ENCODE data around the gene SLC24A4. TPM values are rescaled to one million over a fixed set of nuclear protein-coding genes. Genes with fewer than 3 reads are reported as not detected.

Gene SLC24A4
- total and polyA plus RNA-seq, 2 donors: 0.66 to 0.80 TPM

DNA sequence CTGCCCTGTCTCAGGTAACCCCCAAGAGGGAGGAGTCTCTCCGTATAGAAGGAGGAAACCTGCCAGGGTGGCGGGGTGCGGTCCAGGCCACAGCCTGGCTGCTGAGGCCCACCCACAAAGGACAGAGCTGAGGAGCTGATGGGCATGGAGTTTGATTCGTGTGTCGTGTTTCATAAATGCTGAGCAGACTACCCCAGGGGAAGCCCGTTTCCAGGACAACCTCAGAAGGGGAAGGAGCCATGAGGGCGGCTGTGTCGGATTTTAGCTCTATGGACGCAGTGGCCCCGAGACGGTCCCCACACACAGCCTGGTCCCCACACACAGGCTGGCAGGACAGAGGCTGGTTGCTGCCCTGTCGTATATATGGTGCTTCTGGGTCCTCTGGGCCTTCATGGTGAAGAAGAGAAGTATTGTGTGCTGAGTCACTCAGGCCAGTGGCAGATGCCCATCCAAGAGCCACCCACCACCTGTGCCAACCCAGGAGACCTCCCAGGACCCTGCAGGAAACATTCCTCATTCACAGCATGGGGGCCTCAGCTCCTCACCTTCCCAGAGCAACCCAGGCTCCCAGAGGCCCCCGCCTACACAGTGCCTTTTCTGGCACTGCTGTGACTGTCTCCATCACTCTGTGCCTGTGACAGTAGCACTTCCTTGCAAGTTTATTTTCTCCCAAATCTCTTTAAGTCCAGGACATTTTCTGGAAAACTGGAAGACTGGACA lies 127.5 kb downstream of the SLC24A4 start:
- no peak overlapping the region for H3K4me3 ChIP-seq (ENCODE audit: low read length in 2 of 2)
- WGBS: 97% methylated on average over 13 of the region's 13 CpGs
- no peak for DNase-seq (ENCODE audit: low read depth in 6 of 9, low spot score in 9 of 9)
- H3K27ac ChIP-seq (ENCODE audit: low read depth in 1 of 2, low read length in 1 of 2): no peak overlapping the region
- H3K27me3 ChIP-seq (ENCODE audit: control insufficient read depth in 2 of 2, insufficient read depth in 1 of 2, low read length in 1 of 2): no peaks in the 10 kb centered on the region
- H3K36me3 ChIP-seq (ENCODE audit: control insufficient read depth in 2 of 2, insufficient read depth in 2 of 2, low read length in 1 of 2): no peaks in the 10 kb centered on the region
- H3K9me3 ChIP-seq (ENCODE audit: control insufficient read depth in 2 of 2, insufficient read depth in 1 of 2, low read length in 1 of 2): no peaks in the 10 kb centered on the region
- peaks cover 0 to 27% of the 10 kb centered on the region in 2 donors for H3K4me1 ChIP-seq (ENCODE audit: control insufficient read depth in 2 of 2, insufficient read depth in 2 of 2, low read length in 2 of 2)

DNA sequence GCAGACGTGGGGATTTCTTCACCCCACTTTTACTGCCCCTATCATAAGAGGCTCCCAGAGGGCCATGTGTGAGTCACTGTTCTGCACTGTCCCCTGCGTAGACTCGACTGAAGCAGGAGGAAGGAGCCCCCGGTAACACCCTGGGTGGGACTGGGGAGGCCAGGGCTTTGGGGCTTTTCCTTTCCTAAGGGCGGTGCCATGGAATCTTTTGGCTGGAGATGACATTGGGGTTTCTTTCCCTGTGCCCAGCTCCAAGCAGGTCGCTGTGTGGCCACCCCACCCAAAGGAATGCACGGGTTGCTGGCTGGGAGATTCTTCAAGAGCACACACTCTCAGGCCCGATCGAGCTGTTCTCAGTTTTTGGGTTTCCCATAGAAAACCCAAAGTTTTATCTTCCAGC lies 128.3 kb downstream of the SLC24A4 start:
- WGBS: 98% methylated on average over 9 of the region's 9 CpGs
- H3K4me3 ChIP-seq (ENCODE audit: low read length in 2 of 2): no peak overlapping the region
- H3K36me3 ChIP-seq (ENCODE audit: control insufficient read depth in 2 of 2, insufficient read depth in 2 of 2, low read length in 1 of 2): no peaks in the 10 kb centered on the region
- DNase-seq (ENCODE audit: low read depth in 6 of 9, low spot score in 9 of 9): no peak
- H3K27me3 ChIP-seq (ENCODE audit: control insufficient read depth in 2 of 2, insufficient read depth in 1 of 2, low read length in 1 of 2): no peaks in the 10 kb centered on the region
- no peaks in the 10 kb centered on the region for H3K9me3 ChIP-seq (ENCODE audit: control insufficient read depth in 2 of 2, insufficient read depth in 1 of 2, low read length in 1 of 2)
- H3K27ac ChIP-seq (ENCODE audit: low read depth in 1 of 2, low read length in 1 of 2): no peak overlapping the region
- peaks cover 0 to 27% of the 10 kb centered on the region in 2 donors for H3K4me1 ChIP-seq (ENCODE audit: control insufficient read depth in 2 of 2, insufficient read depth in 2 of 2, low read length in 2 of 2)

GRCh38 chr14:92451755-92452154 lies 128.8 kb downstream of the SLC24A4 start:
- Histone ChIP-seq H3K9me3 (ENCODE audit: control insufficient read depth in 2 of 2, insufficient read depth in 1 of 2, low read length in 1 of 2) (no peaks in the 10 kb centered on the region), H3K4me3 (ENCODE audit: low read length in 2 of 2) (no peak overlapping the region), H3K36me3 (ENCODE audit: control insufficient read depth in 2 of 2, insufficient read depth in 2 of 2, low read length in 1 of 2) (no peaks in the 10 kb centered on the region), H3K27ac (ENCODE audit: low read depth in 1 of 2, low read length in 1 of 2) (no peak overlapping the region), H3K27me3 (ENCODE audit: control insufficient read depth in 2 of 2, insufficient read depth in 1 of 2, low read length in 1 of 2) (no peaks in the 10 kb centered on the region), H3K4me1 (ENCODE audit: control insufficient read depth in 2 of 2, insufficient read depth in 2 of 2, low read length in 2 of 2) (peaks cover 0 to 24% of the 10 kb centered on the region in 2 donors)
- no peak for DNase-seq (ENCODE audit: low read depth in 6 of 9, low spot score in 9 of 9)
- 97% methylated on average over 5 of the region's 5 CpGs for WGBS

DNA sequence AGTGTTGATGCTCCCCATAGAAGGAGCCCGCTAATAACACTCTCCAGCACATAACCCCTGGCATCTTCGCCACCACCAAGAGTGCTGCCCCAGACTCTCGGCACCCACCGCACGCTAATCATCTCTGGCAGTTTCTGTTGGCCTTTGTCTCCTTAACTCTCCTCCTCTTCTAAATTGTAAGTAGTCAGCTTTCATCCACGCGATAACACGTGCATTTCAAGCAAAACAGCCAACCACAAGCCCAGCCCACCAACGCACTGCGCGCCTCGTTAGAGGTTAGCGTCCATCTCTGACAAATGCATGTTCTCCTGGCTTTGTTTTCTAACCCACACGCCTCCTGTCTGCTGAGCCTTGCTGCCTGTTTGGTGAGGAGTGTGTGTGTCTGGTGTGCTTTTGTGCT lies 129.5 kb downstream of the SLC24A4 start:
- no peak for DNase-seq (ENCODE audit: low read depth in 6 of 9, low spot score in 9 of 9)
- 95% methylated on average over 14 of the region's 14 CpGs for WGBS
- Histone ChIP-seq H3K27ac (ENCODE audit: low read depth in 1 of 2, low read length in 1 of 2) (no peak overlapping the region), H3K4me1 (ENCODE audit: control insufficient read depth in 2 of 2, insufficient read depth in 2 of 2, low read length in 2 of 2) (peaks cover 0 to 16% of the 10 kb centered on the region in 2 donors), H3K9me3 (ENCODE audit: control insufficient read depth in 2 of 2, insufficient read depth in 1 of 2, low read length in 1 of 2) (no peaks in the 10 kb centered on the region), H3K27me3 (ENCODE audit: control insufficient read depth in 2 of 2, insufficient read depth in 1 of 2, low read length in 1 of 2) (no peaks in the 10 kb centered on the region), H3K4me3 (ENCODE audit: low read length in 2 of 2) (no peak overlapping the region), H3K36me3 (ENCODE audit: control insufficient read depth in 2 of 2, insufficient read depth in 2 of 2, low read length in 1 of 2) (no peaks in the 10 kb centered on the region)

GRCh38 chr14:92453691-92454090 lies 130.7 kb downstream of the SLC24A4 start:
- Histone ChIP-seq H3K4me3 (ENCODE audit: low read length in 2 of 2) (no peak overlapping the region), H3K27me3 (ENCODE audit: control insufficient read depth in 2 of 2, insufficient read depth in 1 of 2, low read length in 1 of 2) (no peaks in the 10 kb centered on the region), H3K9me3 (ENCODE audit: control insufficient read depth in 2 of 2, insufficient read depth in 1 of 2, low read length in 1 of 2) (no peaks in the 10 kb centered on the region), H3K4me1 (ENCODE audit: control insufficient read depth in 2 of 2, insufficient read depth in 2 of 2, low read length in 2 of 2) (peaks cover 0 to 16% of the 10 kb centered on the region in 2 donors), H3K36me3 (ENCODE audit: control insufficient read depth in 2 of 2, insufficient read depth in 2 of 2, low read length in 1 of 2) (no peaks in the 10 kb centered on the region), H3K27ac (ENCODE audit: low read depth in 1 of 2, low read length in 1 of 2) (no peak overlapping the region)
- DNase-seq (ENCODE audit: low read depth in 6 of 9, low spot score in 9 of 9): no peak
- WGBS: 98% methylated on average over 8 of the region's 8 CpGs

DNA sequence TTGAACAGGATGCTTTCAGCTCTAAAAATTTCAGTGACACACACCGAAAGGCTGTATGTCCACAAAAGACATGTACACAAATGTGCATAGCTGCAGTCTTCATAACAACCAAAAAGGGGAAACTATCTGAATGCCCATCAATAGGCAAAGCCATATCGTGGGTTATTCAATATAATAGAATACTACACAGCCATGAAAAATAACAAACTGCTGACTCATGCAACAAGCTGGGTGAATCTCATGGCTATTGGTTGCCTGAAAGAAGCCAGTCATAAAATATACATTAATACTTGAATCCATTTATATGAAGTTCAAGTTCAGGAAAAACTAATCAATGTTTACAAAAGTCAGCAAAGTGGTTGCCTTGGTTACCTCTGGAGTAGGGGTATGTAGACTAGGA lies 132.3 kb downstream of the SLC24A4 start:
- whole genome bisulfite sequencing: 98% methylated on average over 2 of the region's 2 CpGs
- Histone ChIP-seq H3K27ac (ENCODE audit: low read depth in 1 of 2, low read length in 1 of 2) (no peak overlapping the region), H3K36me3 (ENCODE audit: control insufficient read depth in 2 of 2, insufficient read depth in 2 of 2, low read length in 1 of 2) (no peaks in the 10 kb centered on the region), H3K4me3 (ENCODE audit: low read length in 2 of 2) (no peak overlapping the region), H3K4me1 (ENCODE audit: control insufficient read depth in 2 of 2, insufficient read depth in 2 of 2, low read length in 2 of 2) (peaks cover 8 to 30% of the 10 kb centered on the region in 2 donors), H3K27me3 (ENCODE audit: control insufficient read depth in 2 of 2, insufficient read depth in 1 of 2, low read length in 1 of 2) (no peaks in the 10 kb centered on the region), H3K9me3 (ENCODE audit: control insufficient read depth in 2 of 2, insufficient read depth in 1 of 2, low read length in 1 of 2) (no peaks in the 10 kb centered on the region)
- no peak for DNase-seq (ENCODE audit: low read depth in 6 of 9, low spot score in 9 of 9)

- H3K27ac ChIP-seq (ENCODE audit: low read depth in 1 of 2, low read length in 1 of 2): no peak overlapping the region
- DNase-seq (ENCODE audit: low read depth in 6 of 9, low spot score in 9 of 9): no peak
- H3K27me3 ChIP-seq (ENCODE audit: control insufficient read depth in 2 of 2, insufficient read depth in 1 of 2, low read length in 1 of 2): no peaks in the 10 kb centered on the region
- H3K36me3 ChIP-seq (ENCODE audit: control insufficient read depth in 2 of 2, insufficient read depth in 2 of 2, low read length in 1 of 2): no peaks in the 10 kb centered on the region
- no peaks in the 10 kb centered on the region for H3K9me3 ChIP-seq (ENCODE audit: control insufficient read depth in 2 of 2, insufficient read depth in 1 of 2, low read length in 1 of 2)
- 85% methylated on average over 23 of the region's 23 CpGs for WGBS
- peaks cover 8 to 38% of the 10 kb centered on the region in 2 donors for H3K4me1 ChIP-seq (ENCODE audit: control insufficient read depth in 2 of 2, insufficient read depth in 2 of 2, low read length in 2 of 2)
- H3K4me3 ChIP-seq (ENCODE audit: low read length in 2 of 2): no peak overlapping the region
These were observed 133.4 kb downstream of the SLC24A4 start for GRCh38 chr14:92456215-92457015.

DNA sequence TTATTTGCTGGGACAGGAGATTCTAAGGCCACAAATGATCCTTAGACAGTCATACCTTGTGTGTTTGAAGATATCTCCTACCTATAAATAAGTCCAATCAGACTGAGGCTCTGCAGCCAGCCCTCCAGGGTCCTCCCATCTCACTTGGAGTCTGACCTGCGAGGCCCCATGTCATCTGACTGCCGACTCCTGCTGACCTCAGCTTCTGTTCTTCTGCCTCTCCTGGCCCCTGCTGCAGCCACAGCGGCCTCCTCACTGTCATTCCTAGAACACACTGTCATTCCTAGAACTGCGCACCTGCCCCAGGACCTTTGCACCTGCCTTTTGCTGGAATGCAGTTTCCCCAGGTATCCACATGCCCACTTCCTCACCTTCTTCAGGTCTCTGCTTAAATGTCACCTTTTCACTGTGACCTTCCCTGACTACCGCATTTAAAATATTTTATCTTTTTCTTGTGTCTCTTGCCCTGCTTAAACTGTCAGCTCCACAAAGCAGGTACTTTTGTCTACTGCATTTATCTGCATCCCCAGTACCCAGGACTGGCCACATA lies 134.1 kb downstream of the SLC24A4 start:
- Histone ChIP-seq H3K4me1 (ENCODE audit: control insufficient read depth in 2 of 2, insufficient read depth in 2 of 2, low read length in 2 of 2) (peaks cover 8 to 38% of the 10 kb centered on the region in 2 donors), H3K9me3 (ENCODE audit: control insufficient read depth in 2 of 2, insufficient read depth in 1 of 2, low read length in 1 of 2) (no peaks in the 10 kb centered on the region), H3K36me3 (ENCODE audit: control insufficient read depth in 2 of 2, insufficient read depth in 2 of 2, low read length in 1 of 2) (no peaks in the 10 kb centered on the region), H3K4me3 (ENCODE audit: low read length in 2 of 2) (no peak overlapping the region), H3K27me3 (ENCODE audit: control insufficient read depth in 2 of 2, insufficient read depth in 1 of 2, low read length in 1 of 2) (no peaks in the 10 kb centered on the region), H3K27ac (ENCODE audit: low read depth in 1 of 2, low read length in 1 of 2) (no peak overlapping the region)
- WGBS: 95% methylated on average over 5 of the region's 5 CpGs
- DNase-seq (ENCODE audit: low read depth in 6 of 9, low spot score in 9 of 9): no peak
